ENCODE results near the gene SMYD2.

SMYD2 gene

GRCh38 chr1:214349008-214349407 is 68.0 kb downstream of the SMYD2 start:
- Mint-ChIP-seq H3K36me3 (ENCODE audit: low read depth) (peaks cover 56% of the 10 kb centered on the region), H3K9me3 (peaks cover 10% of the 10 kb centered on the region), H3K27me3 (ENCODE audit: low read depth) (no peaks in the 10 kb centered on the region), H3K4me1 (peaks cover 11% of the 10 kb centered on the region), H3K4me3 (no peak overlapping the region), H3K27ac (no peak overlapping the region)
- TF ChIP-seq CTCF (IDR thresholded peaks at IDR 0.05; ENCODE audit: unreplicated experiment in 3 of 3): no peak

DNA sequence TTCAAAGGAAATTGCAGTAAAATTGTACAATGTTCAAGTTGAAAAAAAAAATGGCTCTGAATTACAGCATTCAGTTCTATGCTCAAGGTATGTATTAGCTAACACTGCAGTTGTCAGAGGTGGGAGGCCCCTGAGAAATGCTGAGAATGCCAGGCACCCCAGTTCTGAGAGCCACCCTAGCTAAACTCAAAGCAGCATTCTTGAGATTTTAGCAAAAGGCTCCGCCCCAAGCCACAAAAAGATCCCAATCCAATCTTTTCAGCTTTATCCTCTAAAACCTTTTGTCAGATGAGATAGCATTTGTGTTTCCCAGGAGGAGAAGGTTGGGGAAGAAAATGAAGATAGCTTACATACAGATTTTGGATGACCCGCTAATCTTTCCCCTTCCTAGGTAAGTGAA is 68.8 kb downstream of the SMYD2 start:
- Mint-ChIP-seq H3K27me3 (ENCODE audit: low read depth) (no peaks in the 10 kb centered on the region), H3K4me1 (peaks cover 11% of the 10 kb centered on the region), H3K4me3 (no peak overlapping the region), H3K27ac (no peak overlapping the region), H3K9me3 (peaks cover 6% of the 10 kb centered on the region), H3K36me3 (ENCODE audit: low read depth) (peaks cover 52% of the 10 kb centered on the region)
- no peak for TF ChIP-seq CTCF (IDR thresholded peaks at IDR 0.05; ENCODE audit: unreplicated experiment in 3 of 3)

- peaks cover 11% of the 10 kb centered on the region for H3K4me1 Mint-ChIP-seq
- no peak overlapping the region for H3K27ac Mint-ChIP-seq
- H3K9me3 Mint-ChIP-seq: peaks cover 2% of the 10 kb centered on the region
- TF ChIP-seq CTCF (IDR thresholded peaks at IDR 0.05; ENCODE audit: unreplicated experiment in 3 of 3): no peak
- no peak overlapping the region for H3K4me3 Mint-ChIP-seq
- no peaks in the 10 kb centered on the region for H3K27me3 Mint-ChIP-seq (ENCODE audit: low read depth)
- H3K36me3 Mint-ChIP-seq (ENCODE audit: low read depth): peaks cover 57% of the 10 kb centered on the region
These were observed 70.8 kb downstream of the SMYD2 start for GRCh38 chr1:214351551-214352277.

GRCh38 chr1:214352838-214353237 is 71.9 kb downstream of the SMYD2 start:
- no peak for TF ChIP-seq CTCF (IDR thresholded peaks at IDR 0.05; ENCODE audit: unreplicated experiment in 3 of 3)
- H3K4me3 Mint-ChIP-seq: no peak overlapping the region
- no peaks in the 10 kb centered on the region for H3K27me3 Mint-ChIP-seq (ENCODE audit: low read depth)
- H3K36me3 Mint-ChIP-seq (ENCODE audit: low read depth): peaks cover 58% of the 10 kb centered on the region
- H3K9me3 Mint-ChIP-seq: no peaks in the 10 kb centered on the region
- H3K27ac Mint-ChIP-seq: no peak overlapping the region
- H3K4me1 Mint-ChIP-seq: peaks cover 11% of the 10 kb centered on the region

DNA sequence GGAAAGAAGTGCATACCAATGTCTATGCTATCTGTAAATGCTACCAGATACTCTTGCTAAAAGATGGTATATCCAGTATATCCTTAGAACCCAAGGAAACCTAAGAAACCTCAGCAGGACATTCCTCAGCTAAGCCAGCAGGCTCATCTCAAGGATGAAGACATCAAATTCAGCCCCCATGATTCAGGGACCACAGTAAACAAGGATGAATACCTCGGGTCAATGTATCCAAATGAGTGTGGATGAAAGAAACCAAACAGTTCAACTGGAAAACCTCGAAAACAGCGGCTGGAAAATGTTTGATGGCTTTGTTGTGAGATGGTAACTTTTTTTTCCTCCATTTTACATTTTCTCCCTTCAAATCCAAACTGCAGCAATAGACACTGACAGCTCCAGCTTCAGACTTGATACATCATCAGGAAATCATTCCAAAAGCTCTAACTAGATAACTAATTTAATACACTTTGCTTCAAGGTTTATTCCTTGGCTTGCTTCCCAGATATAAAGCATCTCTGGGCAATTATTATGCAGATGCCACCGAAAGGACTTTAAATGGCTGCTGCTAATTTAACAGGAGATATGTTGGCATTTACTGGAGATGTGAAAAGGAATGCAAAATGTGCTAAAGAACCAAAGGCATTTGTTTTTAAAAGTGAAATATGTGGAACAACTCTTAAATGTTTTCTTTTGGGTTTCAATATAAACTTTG is 73.6 kb downstream of the SMYD2 start:
- no peak for TF ChIP-seq CTCF (IDR thresholded peaks at IDR 0.05; ENCODE audit: unreplicated experiment in 3 of 3)
- no peak overlapping the region for H3K4me3 Mint-ChIP-seq
- peaks cover 5% of the 10 kb centered on the region for H3K4me1 Mint-ChIP-seq
- H3K27me3 Mint-ChIP-seq (ENCODE audit: low read depth): no peaks in the 10 kb centered on the region
- no peak overlapping the region for H3K27ac Mint-ChIP-seq
- H3K36me3 Mint-ChIP-seq (ENCODE audit: low read depth): peaks cover 60% of the 10 kb centered on the region
- no peaks in the 10 kb centered on the region for H3K9me3 Mint-ChIP-seq
